HepG2 (cell line): ENCODE measurements around the gene GRIP2.

Experiments used
- CREB1 ChIP-seq, 2 experiments: fragments of 450-650 bp in 1 of 2; IDR thresholded peaks; 2 replicates each; pipeline ENCODE4 v1.6.1; 2016 to 2017; ENCODE audit warnings: control low read depth in 1 of 2, mild to moderate bottlenecking in 1 of 2, missing compliant biosample characterization in 1 of 2, missing genetic modification characterization in 1 of 2
- RBAK ChIP-seq: sonication (generic); formaldehyde crosslinking; IDR thresholded peaks from 2 replicates; pipeline ENCODE4 v1.5.1; 2020; ENCODE audit warnings: mild to moderate bottlenecking, missing genetic modification reagents
- TF ChIP-seq, protein P1 (sequence below): sonication (generic); formaldehyde crosslinking; IDR thresholded peaks from 2 replicates; pipeline ENCODE4 v1.5.0; 2020; ENCODE audit warnings: mild to moderate bottlenecking, missing genetic modification reagents, moderate library complexity

DNA sequence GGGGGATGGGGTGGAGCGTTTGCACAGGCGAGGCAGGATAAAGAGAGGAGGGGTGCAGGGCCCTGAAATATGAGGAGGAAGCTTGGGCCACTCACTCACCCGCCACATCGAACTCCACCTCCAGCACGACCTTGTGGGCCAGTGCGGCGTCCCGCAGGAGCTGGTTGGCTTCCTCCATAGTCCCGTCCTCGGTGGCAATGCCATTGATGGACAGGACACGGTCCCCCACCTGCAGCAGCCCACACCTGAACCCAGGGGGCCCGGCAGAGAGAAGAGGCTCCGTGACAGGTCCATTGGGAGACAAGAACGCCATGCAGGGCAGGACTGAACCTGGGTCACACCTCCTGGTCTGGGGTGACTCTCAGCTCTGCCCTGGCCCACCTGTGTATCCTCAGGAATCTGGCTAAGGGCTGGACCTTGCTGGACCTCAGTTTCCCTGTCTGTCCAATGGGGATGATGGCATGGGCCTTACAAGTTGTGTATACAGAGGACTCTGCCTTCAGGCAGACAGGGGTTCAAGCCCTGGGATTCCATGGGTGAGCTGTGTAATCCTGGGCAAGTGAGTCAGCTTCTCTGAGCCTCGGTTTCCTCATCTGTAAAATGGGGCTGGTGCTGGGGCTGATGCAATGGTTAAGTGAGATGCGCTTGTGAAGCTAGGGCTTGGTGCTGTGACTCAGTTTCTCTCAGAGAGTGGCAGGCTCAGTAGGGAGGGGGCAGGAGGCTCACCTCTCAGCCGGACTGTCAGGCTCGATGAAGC lies 26.4 kb downstream of the GRIP2 start:
- TF ChIP-seq RBAK: no peak
- TF ChIP-seq, protein P1, sequence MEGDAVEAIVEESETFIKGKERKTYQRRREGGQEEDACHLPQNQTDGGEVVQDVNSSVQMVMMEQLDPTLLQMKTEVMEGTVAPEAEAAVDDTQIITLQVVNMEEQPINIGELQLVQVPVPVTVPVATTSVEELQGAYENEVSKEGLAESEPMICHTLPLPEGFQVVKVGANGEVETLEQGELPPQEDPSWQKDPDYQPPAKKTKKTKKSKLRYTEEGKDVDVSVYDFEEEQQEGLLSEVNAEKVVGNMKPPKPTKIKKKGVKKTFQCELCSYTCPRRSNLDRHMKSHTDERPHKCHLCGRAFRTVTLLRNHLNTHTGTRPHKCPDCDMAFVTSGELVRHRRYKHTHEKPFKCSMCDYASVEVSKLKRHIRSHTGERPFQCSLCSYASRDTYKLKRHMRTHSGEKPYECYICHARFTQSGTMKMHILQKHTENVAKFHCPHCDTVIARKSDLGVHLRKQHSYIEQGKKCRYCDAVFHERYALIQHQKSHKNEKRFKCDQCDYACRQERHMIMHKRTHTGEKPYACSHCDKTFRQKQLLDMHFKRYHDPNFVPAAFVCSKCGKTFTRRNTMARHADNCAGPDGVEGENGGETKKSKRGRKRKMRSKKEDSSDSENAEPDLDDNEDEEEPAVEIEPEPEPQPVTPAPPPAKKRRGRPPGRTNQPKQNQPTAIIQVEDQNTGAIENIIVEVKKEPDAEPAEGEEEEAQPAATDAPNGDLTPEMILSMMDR (CRISPR knock-in tag): no peak
- TF ChIP-seq CREB1 (IDR thresholded peaks at IDR 0.05): no peak
- TF ChIP-seq CREB1 (CRISPR knock-in tag; IDR thresholded peaks at IDR 0.05): no peak
